Activated gamma-delta T cell treated with Interleukin-2 at 50 U/mL for 16 hours (primary cell): ENCODE measurements around the gene CCDC9.
"Not testable (repeated sequence)": the region's sequence is repeated elsewhere in the genome, so short reads cannot be mapped to it uniquely, and the experiment has no call there.

Source experiments
- DNase-seq: peaks from one replicate; pipeline ENCODE4 v3.0.0-alpha.2; 2020

Gene CCDC9

GRCh38 chr19:47232422-47233211 lies 23.7 kb upstream of the CCDC9 start:
- no peak for DNase-seq

- no peak for DNase-seq
Measured at GRCh38 chr19:47236072-47236675, 20.2 kb upstream of the CCDC9 start.

- DNase-seq, result no peak
Measured at GRCh38 chr19:47239152-47239551, 17.2 kb upstream of the CCDC9 start.

- DNase-seq, result peak; percentile 65
Measured at GRCh38 chr19:47239610-47240296, 16.6 kb upstream of the CCDC9 start.

- no peak for DNase-seq
Measured at GRCh38 chr19:47240556-47240955, 15.8 kb upstream of the CCDC9 start.

- peak; percentile 86 for DNase-seq
Measured at GRCh38 chr19:47240996-47241918, 15.1 kb upstream of the CCDC9 start.

GRCh38 chr19:47241919-47242577 lies 14.3 kb upstream of the CCDC9 start:
- no peak for DNase-seq

- no peak for DNase-seq
Measured at GRCh38 chr19:47243364-47243775, 13.0 kb upstream of the CCDC9 start.

GRCh38 chr19:47243776-47244547 lies 12.4 kb upstream of the CCDC9 start:
- DNase-seq, result peak; percentile 83

- peak; percentile 77 for DNase-seq
Measured at GRCh38 chr19:47247308-47247990, 8.9 kb upstream of the CCDC9 start.

- not testable (repeated sequence) for DNase-seq
Measured at GRCh38 chr19:47253016-47253415, 3.3 kb upstream of the CCDC9 start.

- no peak for DNase-seq
Measured at GRCh38 chr19:47253467-47253881, 2.9 kb upstream of the CCDC9 start.

GRCh38 chr19:47253970-47254369 lies 2.4 kb upstream of the CCDC9 start:
- no peak for DNase-seq

GRCh38 chr19:47256693-47257410 lies 527 bp downstream of the CCDC9 start:
- peak; percentile 100 for DNase-seq

- DNase-seq, result no peak
Measured at GRCh38 chr19:47257411-47258169, 1.3 kb downstream of the CCDC9 start.

- no peak for DNase-seq
Measured at GRCh38 chr19:47258434-47258833, 2.1 kb downstream of the CCDC9 start.

GRCh38 chr19:47258895-47259555 lies 2.7 kb downstream of the CCDC9 start:
- no peak for DNase-seq

GRCh38 chr19:47260476-47260875 lies 4.2 kb downstream of the CCDC9 start:
- no peak for DNase-seq
